Loucy (cell line): ENCODE data around the gene BARX2.

Experiments
- EZH2phosphoT487 ChIP-seq: fragments of 200-600 bp; IDR thresholded peaks from 2 replicates; pipeline ENCODE4 v1.6.1; 2018; ENCODE audit warnings: antibody characterized with exemption, mild to moderate bottlenecking, moderate library complexity, borderline replicate concordance
- TF ChIP-seq, protein P1 (sequence below): fragments of 200-600 bp; sonication (generic); conservative IDR thresholded peaks from 2 replicates; pipeline ENCODE4 v1.5.1; 2014; ENCODE audit warnings: mild to moderate bottlenecking, antibody characterized with exemption, low read length

DNA sequence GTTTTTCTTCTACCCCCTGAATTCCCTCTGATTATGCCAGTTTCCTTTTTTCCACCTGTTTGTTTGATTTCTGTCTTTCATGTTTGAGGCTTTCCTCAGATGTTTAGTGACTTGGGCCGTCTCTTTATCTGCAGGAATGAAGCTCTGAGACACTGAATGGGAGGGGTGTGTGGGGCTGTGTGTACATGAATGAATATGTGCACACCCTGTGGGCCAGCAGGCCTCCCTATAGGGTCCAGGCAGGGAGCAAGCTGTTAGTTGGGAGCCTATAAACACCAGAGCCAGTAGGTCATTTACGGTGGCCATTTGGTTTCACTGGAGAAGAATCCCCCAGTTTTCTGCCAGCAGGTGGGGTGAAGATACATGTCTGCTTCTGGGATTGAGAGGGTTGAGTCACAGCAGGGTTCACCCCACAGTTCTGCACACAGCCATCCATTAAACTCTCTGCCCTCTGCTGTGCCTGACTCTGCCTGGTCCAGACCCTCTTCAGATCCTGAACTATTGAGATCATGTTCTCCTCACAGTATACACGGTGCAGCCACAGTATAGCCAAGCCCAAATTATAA is 34.8 kb downstream of the BARX2 start:
- TF ChIP-seq, protein P1, sequence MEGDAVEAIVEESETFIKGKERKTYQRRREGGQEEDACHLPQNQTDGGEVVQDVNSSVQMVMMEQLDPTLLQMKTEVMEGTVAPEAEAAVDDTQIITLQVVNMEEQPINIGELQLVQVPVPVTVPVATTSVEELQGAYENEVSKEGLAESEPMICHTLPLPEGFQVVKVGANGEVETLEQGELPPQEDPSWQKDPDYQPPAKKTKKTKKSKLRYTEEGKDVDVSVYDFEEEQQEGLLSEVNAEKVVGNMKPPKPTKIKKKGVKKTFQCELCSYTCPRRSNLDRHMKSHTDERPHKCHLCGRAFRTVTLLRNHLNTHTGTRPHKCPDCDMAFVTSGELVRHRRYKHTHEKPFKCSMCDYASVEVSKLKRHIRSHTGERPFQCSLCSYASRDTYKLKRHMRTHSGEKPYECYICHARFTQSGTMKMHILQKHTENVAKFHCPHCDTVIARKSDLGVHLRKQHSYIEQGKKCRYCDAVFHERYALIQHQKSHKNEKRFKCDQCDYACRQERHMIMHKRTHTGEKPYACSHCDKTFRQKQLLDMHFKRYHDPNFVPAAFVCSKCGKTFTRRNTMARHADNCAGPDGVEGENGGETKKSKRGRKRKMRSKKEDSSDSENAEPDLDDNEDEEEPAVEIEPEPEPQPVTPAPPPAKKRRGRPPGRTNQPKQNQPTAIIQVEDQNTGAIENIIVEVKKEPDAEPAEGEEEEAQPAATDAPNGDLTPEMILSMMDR, result no peak
- TF ChIP-seq EZH2phosphoT487, result no peak
